ENCODE data around the gene OBSCN.

OBSCN gene

GRCh38 chr1:228396770-228397662 lies 189.2 kb downstream of the OBSCN start:
- TF ChIP-seq CTCF (IDR thresholded peaks at IDR 0.05; ENCODE audit: low read length, missing control alignments) = no peak
- DNase-seq (ENCODE audit: low read depth) = no peak
- no peak overlapping the region for H3K4me3 ChIP-seq (replicated peaks; ENCODE audit: low read depth, low read length)

GRCh38 chr1:228397966-228398365 lies 190.1 kb downstream of the OBSCN start:
- no peak for TF ChIP-seq CTCF (IDR thresholded peaks at IDR 0.05; ENCODE audit: low read length, missing control alignments)
- no peak for DNase-seq (ENCODE audit: low read depth)
- H3K4me3 ChIP-seq (replicated peaks; ENCODE audit: low read depth, low read length) = no peak overlapping the region

GRCh38 chr1:228398741-228399461 lies 191.1 kb downstream of the OBSCN start:
- TF ChIP-seq CTCF (IDR thresholded peaks at IDR 0.05; ENCODE audit: low read length, missing control alignments) = no peak
- H3K4me3 ChIP-seq (replicated peaks; ENCODE audit: low read depth, low read length) = no peak overlapping the region
- DNase-seq (ENCODE audit: low read depth) = no peak

GRCh38 chr1:228399531-228400236 lies 191.8 kb downstream of the OBSCN start:
- no peak for TF ChIP-seq CTCF (IDR thresholded peaks at IDR 0.05; ENCODE audit: low read length, missing control alignments)
- H3K4me3 ChIP-seq (replicated peaks; ENCODE audit: low read depth, low read length) = no peak overlapping the region
- DNase-seq (ENCODE audit: low read depth) = no peak

GRCh38 chr1:228400237-228400651 lies 192.4 kb downstream of the OBSCN start:
- H3K4me3 ChIP-seq (replicated peaks; ENCODE audit: low read depth, low read length) = no peak overlapping the region
- DNase-seq (ENCODE audit: low read depth) = no peak
- no peak for TF ChIP-seq CTCF (IDR thresholded peaks at IDR 0.05; ENCODE audit: low read length, missing control alignments)

- no peak for TF ChIP-seq CTCF (IDR thresholded peaks at IDR 0.05; ENCODE audit: low read length, missing control alignments)
- no peak for DNase-seq (ENCODE audit: low read depth)
- H3K4me3 ChIP-seq (replicated peaks; ENCODE audit: low read depth, low read length) = no peak overlapping the region
Measured at GRCh38 chr1:228400692-228401454, 193.0 kb downstream of the OBSCN start.
